DMS53 (cell line): Measurements from ENCODE around the gene DSCAM.
A peak's percentile ranks its signal among the peaks of the same experiment; 100 is the strongest.
"Not testable (repeated sequence)": the region's sequence is repeated elsewhere in the genome, so short reads cannot be mapped to it uniquely, and the experiment has no call there.

Source experiments
- DNase-seq: peaks from one replicate; lab custom pipeline; 2025; lab: John Stamatoyannopoulos, UW

DSCAM gene

GRCh38 chr21:40447016-40447415 is 399.9 kb downstream of the DSCAM start:
- DNase-seq: no peak

DNA sequence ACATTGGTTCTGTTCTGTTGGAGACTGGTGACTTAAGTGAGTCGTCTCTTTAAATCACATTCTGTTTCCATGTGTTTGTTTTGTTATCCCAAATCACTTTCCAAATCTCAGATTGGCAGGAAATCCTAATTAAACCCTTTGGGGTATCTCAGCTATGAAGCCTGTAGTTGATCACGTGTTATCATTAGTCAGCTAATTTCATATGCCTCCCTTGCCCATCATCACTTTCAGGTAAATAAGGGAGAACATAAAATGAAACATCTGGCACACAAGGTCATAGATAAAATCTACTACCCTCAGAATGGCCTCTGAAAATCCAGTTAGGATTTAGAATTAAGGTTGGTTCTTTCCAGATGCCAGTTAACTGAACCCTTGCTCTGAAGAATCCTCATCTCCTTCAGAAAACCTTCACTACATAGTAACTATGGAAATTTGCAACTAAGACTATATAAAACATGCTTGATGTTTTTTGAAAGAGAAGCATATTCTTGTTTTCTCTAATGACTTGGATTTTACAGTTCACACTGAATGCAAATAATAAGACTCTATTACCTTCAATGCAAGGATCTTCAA is 401.5 kb downstream of the DSCAM start:
- no peak for DNase-seq

DNA sequence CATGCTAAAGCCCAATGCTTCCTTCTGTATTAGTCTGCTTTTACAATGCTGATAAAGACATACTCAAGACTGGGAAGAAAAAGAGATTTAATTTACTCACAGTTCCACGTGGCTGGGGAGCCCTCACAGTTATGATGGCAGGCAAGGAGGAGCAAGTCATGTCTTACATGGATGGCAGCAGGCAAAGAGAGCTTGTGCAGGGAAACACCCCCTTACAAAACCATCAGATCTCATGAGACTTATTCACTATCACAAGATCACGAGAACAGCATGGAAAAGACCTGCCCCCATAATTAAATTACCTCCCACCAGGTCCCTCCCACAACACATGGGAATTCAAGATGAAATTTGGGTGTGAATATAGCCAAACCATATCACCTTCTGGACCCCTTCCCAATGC is 407.4 kb downstream of the DSCAM start:
- DNase-seq: not testable (repeated sequence)

- no peak for DNase-seq
Observed at GRCh38 chr21:40438616-40439015, 408.3 kb downstream of the DSCAM start.

- no peak for DNase-seq
Observed at GRCh38 chr21:40436261-40436660, 410.7 kb downstream of the DSCAM start.

- peak; percentile 96 for DNase-seq
Observed at GRCh38 chr21:40433538-40433937, 413.4 kb downstream of the DSCAM start.

GRCh38 chr21:40425981-40426380 is 421.0 kb downstream of the DSCAM start:
- DNase-seq: no peak

DNA sequence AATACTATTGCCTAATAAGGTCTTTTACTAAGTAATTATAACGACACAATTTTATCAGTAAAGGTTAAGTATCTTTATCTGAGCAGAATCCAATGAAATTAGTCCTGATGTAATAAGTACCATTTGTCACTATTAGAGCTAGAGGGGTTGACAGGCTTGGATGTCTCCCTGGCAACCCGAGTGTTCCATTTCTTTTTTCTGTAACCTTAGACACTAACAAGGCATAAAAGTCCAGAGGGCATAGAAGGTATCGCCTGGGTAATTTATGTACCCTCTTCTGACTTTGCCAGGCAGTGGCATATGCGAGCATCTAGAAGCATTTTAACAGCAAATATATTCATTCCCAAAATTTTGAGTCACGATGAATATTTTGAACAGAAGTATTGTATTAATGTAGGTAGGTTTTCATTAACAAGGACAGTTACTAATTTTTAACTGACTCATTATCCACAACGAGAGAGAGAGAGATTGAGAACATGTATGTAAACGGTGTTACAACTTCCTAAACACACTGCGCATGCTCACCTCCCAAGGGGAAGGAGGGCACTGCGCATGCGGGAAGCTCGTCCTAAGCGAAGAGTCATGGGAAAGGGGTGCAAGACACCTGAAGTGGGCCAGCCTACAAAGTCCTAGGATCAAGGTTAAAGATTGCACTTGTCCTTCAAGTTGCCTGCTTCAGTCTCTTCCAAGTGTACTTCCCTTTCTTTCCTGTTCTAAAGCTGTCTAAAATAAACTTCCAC is 423.9 kb downstream of the DSCAM start:
- DNase-seq: no peak

DNA sequence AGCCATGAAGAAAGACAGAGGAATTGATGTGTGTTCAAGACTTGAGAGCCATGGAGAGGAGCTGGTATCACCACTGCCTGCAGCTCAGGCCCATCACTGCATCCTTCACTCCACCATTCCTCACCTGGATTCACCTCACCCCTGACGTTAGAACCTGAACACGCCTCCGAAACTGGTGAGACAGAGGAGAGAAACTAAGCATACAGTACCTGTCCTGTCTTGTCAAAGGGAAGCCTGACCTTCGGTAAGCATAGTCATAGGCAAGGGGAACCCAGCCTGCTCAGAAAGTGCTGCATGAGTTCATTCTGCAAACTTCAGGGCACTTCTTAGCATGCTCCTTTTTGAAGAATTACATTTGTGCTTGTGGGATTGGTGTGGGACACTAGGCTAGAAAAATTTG is 425.8 kb downstream of the DSCAM start:
- DNase-seq: no peak

DNA sequence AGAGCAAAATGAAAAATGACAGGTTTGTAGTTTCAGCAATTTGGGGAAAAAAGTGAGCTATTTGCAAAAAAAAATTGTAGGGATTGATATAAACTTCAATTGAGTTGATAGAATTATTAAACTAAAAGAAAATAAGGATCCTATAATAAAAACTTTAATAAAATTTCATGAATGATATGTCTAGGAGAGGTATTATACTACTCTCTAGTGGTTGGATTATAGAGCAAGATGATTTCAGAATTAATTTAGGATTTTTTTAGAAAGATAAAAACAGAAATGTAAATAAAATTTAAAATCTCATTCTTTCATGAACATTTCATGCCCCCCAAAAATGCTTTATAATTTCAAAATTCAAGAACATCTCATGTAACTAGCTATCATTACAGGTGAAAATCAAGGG is 430.4 kb downstream of the DSCAM start:
- no peak for DNase-seq

DNA sequence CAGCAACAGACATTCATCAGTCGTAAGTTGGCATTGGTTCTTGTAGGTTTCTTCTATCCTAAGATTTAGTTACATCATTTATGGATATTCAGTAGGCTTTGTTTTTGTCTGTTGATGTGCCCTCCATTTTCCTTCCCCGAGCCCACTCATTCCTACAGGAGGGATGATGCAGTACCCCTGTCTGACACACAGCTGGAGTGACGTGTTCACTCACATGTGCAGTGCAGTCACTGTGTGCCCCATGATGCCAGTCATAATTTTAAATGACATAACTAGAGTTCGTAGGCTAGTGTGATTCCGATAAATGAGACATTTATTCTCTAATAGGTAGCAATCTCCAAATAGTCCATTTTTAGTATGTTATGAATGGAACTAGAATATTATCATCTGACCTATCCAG is 438.4 kb downstream of the DSCAM start:
- no peak for DNase-seq

- peak; percentile 95 for DNase-seq
Observed at GRCh38 chr21:40404396-40404800, 442.6 kb downstream of the DSCAM start.

DNA sequence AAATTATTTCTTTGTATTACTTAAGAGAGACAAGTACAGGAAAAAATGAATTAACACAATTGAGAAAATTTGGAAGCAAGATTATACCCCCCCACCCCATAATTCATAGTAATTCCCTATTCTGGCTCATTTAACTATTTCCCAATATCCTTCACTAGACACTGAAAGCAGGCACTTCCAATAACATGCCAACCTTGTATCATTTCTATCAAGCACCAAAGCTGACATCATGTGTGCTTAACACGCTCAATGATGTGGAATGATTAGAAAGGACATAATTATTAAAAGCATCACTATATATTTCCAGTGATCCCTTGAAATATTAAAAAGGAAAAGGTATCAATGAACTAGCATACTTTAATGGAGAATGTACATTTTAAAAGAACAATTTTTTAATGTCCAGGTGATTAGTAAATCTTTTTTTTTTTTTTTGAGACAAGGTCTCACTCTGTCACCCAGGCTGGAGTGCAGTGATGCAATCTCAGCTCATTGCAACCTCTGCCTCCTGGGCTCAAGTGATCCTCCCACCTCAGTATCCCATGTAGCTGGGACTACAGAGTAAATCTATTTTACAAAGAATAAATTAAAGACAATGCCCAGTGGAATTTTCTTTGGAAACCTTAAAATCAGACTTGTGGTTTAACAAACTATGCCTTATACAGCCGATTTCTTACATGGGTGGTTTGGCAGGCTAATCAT is 443.9 kb downstream of the DSCAM start:
- DNase-seq: peak; percentile 13

DNA sequence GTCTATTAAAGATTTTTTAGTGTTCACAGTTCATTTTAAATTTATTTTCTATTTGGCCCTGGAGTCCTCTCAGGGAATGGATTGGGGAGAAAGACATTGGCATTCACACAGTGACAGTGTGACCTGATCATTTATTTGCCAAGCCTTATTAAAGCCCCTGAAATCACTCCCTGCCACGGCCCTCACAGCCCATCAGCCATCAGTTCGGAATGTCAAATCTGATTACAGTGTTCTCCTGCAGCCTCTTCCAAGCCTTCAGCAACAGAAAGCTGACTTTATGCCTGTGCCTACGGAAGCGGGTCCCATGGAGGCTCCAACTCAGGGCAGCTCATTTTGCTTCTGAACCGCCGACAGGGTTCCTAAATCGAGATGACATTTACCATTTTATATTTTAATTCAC is 451.2 kb downstream of the DSCAM start:
- DNase-seq: no peak

DNA sequence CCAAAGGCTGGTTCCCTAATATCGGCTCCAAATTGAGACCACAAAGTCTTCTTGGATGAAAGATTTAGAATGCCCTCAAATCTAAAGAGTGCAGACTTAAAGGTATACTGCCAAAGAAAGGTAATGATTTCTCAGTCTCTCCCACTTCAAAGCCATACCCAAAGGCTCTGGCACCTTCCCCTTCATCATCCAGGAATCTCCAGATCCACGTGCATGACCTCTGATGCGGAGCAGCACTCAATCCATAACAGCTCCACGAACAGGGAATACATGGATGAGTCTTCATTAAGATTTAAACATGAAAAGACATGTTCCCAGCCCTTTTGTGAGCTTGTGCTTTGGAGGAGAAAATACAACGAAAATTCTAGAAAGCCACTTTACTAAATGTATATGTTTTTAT is 453.9 kb downstream of the DSCAM start:
- DNase-seq: no peak

DNA sequence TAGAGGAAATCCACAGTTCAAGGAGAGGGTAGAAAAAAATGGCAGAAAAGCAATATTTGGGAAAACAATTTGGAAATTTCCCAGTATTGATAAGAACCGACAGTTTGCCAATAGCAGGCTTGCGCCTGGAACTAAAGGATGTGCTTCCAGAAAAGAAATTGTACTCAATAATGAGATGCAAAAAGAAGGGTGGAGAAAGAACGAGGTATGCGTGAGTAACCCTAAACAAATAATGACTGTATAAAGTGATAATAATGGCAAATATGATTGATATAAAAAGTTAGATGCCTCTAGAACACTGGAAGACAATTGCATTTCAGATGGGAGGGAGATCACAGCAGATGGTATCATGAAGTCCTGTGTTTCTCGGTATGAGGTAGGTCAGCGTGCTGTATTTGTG is 458.9 kb downstream of the DSCAM start:
- no peak for DNase-seq

- DNase-seq: no peak
Observed at GRCh38 chr21:40386981-40387747, 459.8 kb downstream of the DSCAM start.

- peak; percentile 84 for DNase-seq
Observed at GRCh38 chr21:40386294-40386911, 460.6 kb downstream of the DSCAM start.

- DNase-seq: no peak
Observed at GRCh38 chr21:40385883-40386282, 461.1 kb downstream of the DSCAM start.

GRCh38 chr21:40383951-40384350 is 463.0 kb downstream of the DSCAM start:
- DNase-seq: no peak

- DNase-seq: no peak
Observed at GRCh38 chr21:40381111-40381510, 465.8 kb downstream of the DSCAM start.
